ENCODE measurements around the gene PTPN22.

Gene PTPN22

DNA sequence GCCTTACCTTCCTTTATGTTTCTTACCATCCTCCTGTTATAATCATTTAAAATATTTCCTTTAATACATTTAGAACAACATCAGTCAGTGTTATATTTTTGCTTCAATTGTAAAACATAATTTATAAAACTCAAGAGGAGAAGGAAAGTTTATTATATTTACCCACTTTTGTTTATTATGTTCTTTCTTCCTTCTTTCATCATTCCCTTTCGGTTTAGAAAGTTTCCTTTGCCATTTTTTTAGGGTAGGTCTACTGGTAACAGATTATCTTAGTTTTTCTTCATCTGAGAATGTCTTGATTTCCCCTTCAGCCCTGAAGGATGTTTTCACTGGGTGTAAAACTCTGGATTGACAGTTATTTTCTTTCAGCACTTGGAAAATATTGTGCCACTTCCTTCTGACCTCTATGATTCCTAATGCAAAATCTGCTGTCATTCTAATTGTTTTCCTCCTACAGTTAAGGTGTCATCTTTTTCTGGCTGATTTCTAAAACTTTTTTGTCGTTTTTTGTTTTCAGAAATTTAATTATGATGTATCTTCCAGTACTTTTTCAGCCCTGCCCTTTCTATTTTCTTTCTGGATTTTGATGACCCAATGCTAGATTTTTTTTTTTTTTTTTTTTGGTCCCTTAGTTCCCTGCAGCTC, 25.0 kb downstream of the PTPN22 start:
- no peak for DNase-seq

DNA sequence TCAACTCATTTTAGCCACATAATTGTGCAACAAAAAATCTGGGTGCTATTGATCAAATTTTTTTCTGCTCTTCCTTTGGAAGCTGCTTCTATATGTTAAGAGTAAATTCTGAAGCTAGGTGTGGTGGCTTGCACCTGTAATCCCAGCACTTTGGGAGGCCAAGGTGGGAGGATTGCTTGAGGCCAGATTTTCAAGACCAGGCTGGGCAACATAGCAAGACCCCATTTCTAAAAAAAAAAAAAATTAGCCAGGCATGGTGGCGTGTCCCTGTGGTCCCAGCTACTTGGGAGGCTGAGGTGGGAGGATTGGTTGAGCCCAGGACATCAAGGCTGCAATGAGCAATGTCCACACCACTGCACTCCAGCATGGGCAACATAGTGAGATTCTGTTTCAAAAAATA, 35.0 kb downstream of the PTPN22 start:
- no peak for DNase-seq

DNA sequence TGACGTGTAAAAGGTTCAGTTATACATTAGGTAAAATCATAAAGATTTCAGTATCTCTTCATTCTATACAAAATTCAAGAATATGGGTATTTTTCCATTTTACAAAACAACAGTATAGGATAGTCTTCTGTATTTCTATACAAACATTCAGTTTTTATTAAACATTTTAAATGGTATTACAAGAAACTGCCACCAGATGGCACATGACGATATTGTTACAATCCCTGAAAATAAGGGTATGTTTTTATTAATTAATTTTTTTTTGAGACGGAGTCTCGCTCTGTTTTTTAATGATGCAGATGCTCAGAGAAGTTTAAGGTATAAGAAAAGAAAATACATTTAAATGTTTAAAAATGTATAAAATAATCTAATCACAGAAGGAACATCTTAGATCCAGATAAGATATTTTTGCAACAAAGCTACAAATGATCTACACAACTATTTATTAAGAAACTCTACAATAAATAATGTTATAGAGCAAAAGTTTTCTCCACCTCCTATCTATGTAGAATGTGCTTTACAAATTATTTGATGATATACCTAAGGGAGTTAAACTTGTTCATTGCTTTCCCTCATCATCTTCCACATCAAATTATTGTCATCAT, 35.7 kb downstream of the PTPN22 start:
- DNase-seq, result no peak

DNA sequence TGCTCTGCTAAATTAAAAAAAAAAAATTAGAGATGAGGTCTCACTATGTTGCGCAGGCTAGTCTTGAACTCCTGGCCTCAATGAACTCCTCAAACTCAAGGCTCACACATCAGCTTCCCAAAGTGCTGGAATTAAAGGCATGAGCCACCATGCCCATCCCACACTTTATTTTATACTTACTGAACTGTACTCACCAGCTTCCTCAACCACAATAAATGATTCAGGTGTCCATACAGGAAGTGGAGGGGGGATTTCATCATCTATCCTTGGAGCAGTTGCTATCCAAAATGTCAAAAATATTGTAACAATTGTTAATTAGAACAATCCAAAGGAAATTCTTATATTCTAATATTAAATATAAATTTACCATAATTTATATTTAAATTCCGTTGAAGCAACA, 36.8 kb downstream of the PTPN22 start:
- DNase-seq, result no peak

DNA sequence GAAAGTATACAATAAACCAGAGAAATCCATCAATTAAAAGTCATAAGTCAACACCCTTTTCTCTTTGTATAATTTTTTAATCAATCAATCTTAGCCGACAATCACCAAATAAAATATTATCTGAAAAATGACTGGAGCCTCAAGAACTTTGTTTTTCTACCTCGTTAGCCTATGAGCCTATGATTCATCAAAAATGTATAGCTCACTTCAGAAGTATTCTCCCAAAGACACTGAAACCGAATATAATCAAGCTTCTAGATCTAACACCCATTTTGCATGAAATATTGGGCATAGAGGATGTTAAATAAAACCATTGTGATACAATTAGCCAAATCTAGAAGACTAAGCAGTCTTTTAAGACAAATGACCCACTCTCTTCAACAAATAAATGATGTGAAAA, 41.5 kb downstream of the PTPN22 start:
- DNase-seq, result no peak

DNA sequence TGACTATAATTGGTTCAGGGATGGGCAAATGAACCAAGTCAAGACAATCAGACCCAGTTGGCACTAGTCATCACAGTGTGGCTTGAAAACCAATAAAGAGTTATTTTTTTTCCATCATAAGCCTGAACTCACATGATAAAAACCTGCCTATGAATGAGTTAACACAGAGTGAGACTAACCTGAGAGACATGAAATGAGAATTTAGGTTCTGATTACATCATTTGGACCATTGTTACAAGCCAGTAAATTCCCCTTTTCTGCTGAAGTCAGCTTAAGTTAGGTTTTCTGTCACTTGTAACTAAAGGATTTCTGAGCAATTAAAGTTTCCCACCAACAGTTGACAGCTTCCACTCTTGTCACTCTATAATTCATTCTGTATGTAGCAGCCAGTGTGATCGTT, 49.6 kb downstream of the PTPN22 start:
- DNase-seq, result no peak

DNA sequence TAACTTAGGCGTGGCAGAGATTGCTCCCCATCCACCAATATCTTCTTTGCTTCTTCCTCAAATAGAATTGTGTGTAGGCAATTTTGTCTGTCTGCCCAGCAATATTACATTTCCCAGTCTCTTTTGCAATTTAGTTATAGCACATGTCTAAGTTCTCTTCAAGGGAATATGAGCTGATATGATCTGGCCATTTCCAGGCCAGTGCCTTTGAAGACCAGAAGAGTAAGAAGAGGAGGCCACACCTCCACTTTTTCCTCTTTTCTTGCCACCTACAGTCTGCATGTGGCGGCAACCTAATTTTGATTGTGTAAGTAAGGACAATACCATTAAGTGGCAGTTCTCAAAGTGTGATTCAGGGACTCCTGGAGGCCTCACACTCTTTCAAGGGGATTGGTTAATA, 52.9 kb downstream of the PTPN22 start:
- DNase-seq, result no peak

DNA sequence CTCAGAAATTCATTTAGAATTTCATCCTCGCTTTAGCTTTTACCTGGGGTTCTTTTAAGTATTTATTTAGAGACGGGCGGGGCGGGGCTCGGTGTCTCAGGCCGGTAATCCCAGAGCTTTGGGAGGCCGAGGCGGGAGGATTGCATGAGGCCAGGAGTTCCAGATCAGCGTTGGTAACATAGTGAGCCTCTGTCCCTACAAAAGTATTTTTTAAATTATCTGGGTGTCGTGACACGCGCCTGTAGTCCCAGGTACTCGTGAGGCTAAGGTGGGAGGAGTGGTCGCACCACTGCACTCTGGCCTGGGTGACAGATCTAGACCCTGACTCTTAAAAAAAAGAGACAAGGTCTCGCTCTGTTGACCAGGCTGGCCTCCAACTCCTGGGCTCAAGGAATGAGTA, 58.3 kb downstream of the PTPN22 start:
- no peak for DNase-seq

DNA sequence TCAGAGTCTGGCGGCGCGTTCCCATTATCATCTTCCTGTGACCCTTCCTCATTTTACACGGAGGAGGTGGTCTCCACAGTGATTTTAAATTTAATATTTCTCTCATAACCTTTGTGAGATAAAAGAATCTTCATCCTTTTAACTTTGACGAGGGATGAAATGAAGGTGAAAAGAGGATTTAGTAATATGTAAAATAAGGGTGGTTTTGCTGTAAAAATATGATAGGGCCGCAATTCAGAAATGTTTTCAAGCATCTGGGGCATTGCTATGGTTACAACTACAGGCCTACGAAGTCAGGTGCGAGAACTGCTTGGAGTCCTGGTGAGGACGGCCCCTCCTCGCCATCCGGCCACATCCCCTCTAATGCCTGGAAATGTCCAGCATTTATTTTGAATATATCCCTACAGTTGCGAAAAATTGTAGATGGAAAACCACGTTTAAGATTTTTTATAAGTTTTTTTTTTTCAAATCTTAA, 58.8 kb downstream of the PTPN22 start:
- DNase-seq, result no peak

DNA sequence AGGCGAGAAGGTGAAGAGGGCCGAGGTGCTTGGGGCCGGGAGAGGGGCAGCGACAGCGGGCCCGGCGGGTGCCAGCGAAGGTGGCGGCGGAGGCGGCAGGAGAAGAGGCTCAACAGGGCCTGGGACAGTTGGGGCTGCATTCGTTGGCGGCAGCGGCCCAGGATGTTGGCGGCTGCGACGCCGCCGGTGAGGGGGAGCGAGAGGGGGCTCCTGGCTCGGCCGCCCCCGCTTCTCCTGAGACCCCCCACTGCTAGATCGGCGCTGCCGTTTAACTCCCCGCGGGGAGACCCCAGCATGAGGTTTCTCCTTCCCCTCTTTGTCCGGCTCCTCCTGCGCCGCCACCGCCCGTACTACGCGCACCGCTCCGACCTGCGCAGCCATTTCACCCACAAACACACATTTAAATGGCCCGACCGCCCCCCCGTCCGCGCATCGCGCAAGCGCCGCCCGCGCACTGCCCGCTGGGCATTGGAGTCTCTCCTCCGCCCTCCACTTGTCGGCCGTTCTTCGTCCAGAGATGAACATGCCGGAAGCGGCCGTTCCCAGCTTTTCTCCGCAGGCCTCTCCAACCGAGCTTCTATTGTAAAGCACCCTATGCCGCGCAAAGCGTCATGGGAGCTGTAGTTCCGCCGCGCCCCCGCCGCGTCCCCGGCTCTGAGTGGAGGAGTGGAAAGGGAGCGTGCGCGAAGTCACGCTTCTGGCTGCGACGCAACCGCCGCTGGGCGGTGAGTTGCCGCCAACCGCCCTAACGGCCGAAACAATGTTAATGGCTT, 59.4 kb downstream of the PTPN22 start, which contains the start of gene RSBN1:
Gene RSBN1 (minus strand): TSS at position 589 of the 773 bp plus-strand sequence. CDS start 64 bp downstream, at position 525.
- DNase-seq, result peak; percentile 99

DNA sequence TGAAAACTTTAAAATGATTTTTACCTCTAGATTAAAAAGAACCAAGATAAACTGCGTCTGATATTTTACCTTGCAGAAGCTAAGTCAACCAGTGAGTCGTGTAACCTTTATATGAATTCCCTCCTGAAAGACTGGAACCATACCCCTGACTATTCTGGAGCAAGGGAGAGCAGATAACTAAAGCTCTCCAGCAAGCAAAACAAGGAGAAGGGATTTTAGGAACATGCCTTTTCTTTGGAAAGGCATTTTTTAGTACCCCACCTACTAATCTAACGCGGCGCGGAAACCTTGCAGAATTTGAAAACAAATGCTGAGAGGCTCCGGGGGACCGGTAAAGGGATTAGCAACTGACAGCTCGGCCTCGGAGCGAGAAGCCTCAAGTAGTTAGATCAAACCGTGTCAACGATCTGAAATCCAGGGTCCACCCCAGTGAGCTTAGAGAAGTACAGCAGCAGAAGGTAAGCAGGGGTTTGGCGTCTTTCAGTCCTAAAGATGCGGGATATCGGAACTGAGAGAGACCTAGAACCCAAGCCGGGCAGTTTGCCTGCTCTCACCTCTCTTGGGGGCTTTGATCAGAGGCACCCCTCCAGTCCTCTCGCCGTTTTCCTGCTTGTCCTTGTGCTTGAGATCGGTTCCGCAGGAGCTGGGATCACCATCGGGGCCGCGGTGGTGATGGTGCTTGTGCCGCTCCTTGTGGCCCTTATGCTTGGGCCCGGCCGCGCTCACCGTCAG, 60.2 kb downstream of the PTPN22 start:
- peak; percentile 29 for DNase-seq

DNA sequence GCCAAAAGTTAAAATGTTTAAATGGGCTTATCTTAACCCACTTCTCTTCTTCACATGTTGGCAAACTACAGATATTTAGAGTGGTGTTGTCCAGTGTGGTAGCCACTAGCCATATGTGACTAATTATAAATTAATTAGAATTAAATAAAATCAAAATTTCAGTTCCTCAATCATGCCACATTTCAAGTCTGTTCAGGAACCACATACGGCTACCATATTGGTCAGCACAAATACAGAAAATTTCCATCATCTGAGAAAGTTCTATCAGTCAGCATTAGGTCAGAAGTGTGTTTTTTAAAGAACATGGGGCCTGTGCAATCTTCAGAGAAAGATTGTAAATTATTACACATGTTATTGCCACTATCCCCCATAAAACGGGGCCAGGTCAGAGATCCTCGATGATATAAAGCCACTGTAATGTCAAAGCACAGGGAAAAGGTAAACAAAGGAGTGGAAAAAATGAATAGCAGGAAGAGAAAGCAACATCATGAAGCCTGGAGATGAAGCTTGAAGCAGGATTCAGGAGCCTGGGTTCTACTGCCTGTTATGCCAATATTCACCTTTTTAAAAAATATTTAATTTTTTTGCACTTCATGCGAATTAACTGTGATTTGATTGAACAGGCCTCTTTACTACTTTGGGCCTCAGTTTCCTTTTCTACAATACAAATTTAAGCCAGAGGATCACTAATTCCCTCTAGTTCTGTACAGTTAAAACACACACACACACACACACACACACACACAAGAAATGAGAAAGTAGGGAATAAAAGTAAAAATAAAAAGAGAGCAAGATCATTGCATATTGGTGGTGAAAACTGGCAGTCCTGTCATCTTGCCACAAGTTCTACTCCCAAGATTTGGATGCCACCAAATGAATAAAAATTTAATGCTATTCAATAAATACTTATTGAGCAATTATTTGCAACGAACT, 61.6 kb downstream of the PTPN22 start:
- no peak for DNase-seq

DNA sequence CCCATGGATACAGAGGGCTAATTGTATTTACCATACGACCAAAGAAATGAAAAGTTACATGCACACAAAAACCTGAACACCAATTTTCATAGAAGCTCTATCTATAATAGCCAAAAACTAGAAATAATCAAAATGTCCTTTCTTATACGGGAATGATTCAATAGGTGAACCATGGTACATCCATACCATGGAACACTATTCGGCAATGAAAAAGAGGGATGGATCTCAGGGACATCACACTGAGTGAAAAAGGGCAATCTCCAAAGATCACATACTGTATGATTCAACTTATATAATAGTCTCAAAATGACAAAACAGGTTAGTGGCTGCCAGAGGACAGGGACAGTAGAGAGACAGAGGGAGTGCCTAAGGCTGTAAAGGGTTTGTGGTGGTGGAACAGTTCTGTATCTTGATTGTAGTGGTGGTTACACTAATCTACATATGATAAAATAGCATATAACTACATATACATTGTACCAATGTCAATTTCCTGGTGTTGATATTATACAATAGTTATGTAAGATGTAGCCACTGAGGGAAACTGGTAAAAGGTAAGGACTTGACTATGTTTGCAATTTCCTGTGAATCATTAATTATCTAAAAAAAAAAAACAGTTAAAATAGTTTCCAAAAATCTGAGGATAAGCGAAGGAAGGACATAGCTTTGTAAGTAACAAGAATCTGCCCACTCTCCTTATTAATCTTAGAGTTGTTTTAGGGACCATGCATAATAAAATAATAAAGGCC, 62.9 kb downstream of the PTPN22 start:
- DNase-seq, result no peak

DNA sequence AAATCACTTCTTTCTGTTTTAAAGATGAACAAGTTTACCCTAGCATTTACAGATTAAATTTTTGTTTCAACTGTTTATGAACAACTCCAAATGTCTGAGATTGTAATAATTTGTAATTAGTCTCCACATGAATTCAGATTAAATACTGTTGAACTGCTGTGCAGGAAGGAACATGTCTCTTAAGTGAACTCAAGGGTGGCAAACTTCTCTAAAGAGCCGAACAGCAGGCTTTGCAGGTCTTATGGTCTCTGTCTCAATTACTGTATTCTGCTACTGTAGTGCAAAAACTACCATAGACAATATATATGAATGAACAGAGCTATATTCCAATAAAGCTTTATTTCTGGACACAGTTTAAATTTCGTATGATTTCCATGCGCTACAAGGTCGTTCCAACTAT, 65.9 kb downstream of the PTPN22 start:
- DNase-seq, result no peak

DNA sequence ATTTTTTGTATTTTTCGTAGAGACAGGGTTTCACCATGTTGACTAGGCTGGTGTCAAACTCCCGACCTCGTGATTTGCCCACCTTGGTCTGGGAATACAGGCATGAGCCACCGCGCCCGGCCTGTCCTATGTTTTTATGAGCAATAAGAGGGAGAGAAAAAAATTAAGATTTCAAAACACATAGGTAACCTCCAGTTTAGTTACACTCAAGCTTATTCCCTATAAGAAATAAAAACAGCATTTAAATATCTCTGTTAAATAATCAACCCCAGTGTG, 66.3 kb downstream of the PTPN22 start:
- no peak for DNase-seq

DNA sequence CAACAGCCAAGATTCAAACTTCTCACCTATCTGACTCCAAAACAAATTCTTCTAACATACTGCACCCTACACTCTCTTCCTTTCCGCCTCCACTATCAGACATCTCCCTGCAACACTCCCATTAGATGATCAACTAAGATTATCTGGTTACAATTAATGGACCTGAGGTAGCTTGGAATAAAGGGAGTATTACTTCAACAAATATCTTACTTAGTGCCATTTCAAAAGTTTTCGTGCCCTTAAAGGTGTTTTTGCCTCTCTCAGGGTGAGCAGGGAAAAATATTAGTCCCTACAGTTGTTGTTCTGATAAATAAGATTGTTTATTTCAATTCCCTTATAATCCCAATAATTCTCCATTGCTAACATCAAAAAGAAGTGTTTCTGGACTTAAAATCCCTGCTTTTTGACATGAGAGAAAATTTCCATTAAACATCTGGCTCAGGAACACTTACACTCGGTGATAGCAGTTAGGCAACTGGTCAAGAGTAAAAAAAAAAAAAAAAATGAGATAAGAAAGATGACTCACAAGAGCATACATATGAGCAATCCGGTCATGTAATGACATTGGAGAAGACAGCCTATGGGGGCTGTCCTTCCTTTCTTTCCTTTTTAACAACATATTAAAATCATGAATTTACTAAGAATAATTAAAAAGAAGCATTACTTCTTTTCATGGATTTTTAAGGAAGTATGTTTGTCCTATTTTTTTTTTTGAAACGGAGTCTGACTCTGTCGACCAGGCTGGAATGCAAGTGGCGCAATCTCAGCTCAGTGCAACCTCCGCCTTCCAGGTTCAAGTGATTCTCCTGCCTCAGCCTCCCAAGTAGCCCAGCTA, 66.9 kb downstream of the PTPN22 start:
- DNase-seq, result no peak

DNA sequence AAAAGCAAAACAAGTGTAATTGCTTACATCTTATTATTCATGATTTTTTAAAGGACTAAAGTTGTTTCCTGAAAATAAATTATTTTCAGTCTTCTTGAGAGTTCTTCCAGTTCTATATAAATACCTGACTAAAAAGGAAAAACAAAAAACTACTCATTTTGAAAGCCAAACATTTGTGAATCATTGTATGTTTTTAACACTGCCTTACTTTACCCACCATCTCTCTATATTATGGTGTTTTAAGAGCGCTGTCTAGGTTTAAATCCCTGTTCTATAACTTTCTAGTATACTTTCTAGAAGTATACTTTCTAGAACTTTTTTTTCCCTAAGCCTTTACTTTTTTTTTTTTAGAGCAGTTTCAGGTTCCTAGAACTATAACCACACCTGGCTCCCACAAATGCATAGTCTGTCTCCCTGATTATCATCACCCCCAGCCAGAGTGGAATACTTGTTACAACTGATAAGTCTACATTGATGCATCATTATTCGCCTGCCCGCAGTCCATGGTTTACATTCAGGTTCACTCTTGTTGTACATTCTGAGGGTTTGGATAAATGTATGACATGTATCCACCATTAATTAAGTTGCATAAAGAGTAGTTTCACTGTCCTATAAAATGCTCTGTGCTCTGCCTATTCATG, 69.0 kb downstream of the PTPN22 start:
- DNase-seq, result no peak

DNA sequence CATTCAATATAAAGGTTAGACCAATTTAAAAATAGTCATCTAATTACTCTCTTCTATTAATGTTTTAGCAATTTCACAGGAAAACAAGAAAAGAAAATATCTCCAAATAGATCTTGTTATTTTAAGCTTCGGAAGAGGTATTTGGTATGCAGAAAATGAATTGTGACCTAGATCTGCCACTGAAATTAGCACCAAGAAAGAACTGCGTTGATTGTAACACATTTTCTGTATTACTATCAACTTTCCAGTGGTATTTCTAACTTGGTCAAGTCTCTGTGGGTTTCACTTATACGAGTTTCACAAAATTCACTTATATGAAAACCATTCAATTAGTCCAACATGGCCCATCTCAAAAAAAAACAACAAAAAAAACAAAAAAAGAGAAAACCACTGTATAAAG, 71.0 kb downstream of the PTPN22 start:
- no peak for DNase-seq

DNA sequence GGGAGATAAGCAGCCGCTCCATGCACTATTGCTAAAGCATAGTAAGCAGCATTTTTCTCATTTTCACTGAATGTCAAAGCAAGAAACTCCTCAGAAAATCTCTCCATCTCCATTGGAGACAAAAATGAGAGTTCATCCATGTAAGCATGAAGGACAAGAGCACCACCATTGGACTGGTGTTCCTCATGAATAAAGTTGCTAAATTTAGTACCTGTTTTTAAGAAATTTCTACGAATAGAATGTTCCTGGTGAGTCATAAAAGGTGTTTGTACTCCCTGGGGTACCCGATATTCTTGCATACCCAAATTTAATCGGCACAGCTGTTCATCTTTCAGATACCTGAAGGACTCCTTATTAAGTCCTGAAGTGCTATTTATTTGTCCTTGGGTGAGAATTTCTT, 74.0 kb downstream of the PTPN22 start:
- no peak for DNase-seq
